HL-60/S4 treated with phorbol 12-myristate 13-acetate at 8.2 ng/mL for 4 days and 3 days (cell line): Measurements from ENCODE around the gene SCML1.

Experiments used
- in situ Hi-C: fragments of 300-500 bp; cut with MboI; formaldehyde crosslinking; loops from 2 replicates; pipeline ENCODE4 v1.15.0; 2022; ENCODE audit warnings: low sequenced_read_pairs

Gene SCML1

GRCh38 chrX:17736856-17737709 lies at the start of gene SCML1:
Gene SCML1 (plus strand): TSS chrX:17737493. CDS start chrX:17744187, 6,694 bp downstream.
- in situ Hi-C loops: no loop called here

GRCh38 chrX:17687648-17688047 lies 49.6 kb upstream of the SCML1 start:
- in situ Hi-C loops: no loop called here

GRCh38 chrX:17689971-17690409 lies 47.3 kb upstream of the SCML1 start:
- in situ Hi-C loops: no loop called here

- in situ Hi-C loops: no loop called here
These were observed 44.5 kb upstream of the SCML1 start for GRCh38 chrX:17692709-17693346.

- in situ Hi-C loops: no loop called here
These were observed 40.1 kb upstream of the SCML1 start for GRCh38 chrX:17697191-17697590.

GRCh38 chrX:17700976-17701375 lies 36.3 kb upstream of the SCML1 start:
- in situ Hi-C loops: no loop called here

GRCh38 chrX:17703201-17703600 lies 34.1 kb upstream of the SCML1 start:
- in situ Hi-C loops: no loop called here

GRCh38 chrX:17705211-17705610 lies 32.1 kb upstream of the SCML1 start:
- in situ Hi-C loops: no loop called here

- in situ Hi-C loops: no loop called here
These were observed 30.6 kb upstream of the SCML1 start for GRCh38 chrX:17706676-17707075.

GRCh38 chrX:17707731-17708130 lies 29.6 kb upstream of the SCML1 start:
- in situ Hi-C loops: no loop called here

GRCh38 chrX:17710871-17711301 lies 26.4 kb upstream of the SCML1 start:
- in situ Hi-C loops: no loop called here

- in situ Hi-C loops: no loop called here
These were observed 24.0 kb upstream of the SCML1 start for GRCh38 chrX:17713288-17713687.

GRCh38 chrX:17718649-17719165 lies 18.6 kb upstream of the SCML1 start:
- in situ Hi-C loops: no loop called here

- in situ Hi-C loops: no loop called here
These were observed 17.6 kb upstream of the SCML1 start for GRCh38 chrX:17719711-17720110.

GRCh38 chrX:17721715-17722114 lies 15.6 kb upstream of the SCML1 start:
- in situ Hi-C loops: no loop called here

GRCh38 chrX:17725181-17725580 lies 12.1 kb upstream of the SCML1 start:
- in situ Hi-C loops: no loop called here

- in situ Hi-C loops: no loop called here
These were observed 5.0 kb upstream of the SCML1 start for GRCh38 chrX:17732138-17732783.

- in situ Hi-C loops: no loop called here
These were observed 1.9 kb upstream of the SCML1 start for GRCh38 chrX:17735406-17735805.

GRCh38 chrX:17736478-17736855 lies 826 bp upstream of the SCML1 start:
- in situ Hi-C loops: no loop called here

GRCh38 chrX:17737710-17737985 lies 355 bp downstream of the SCML1 start:
- in situ Hi-C loops: no loop called here

- in situ Hi-C loops: no loop called here
These were observed 857 bp downstream of the SCML1 start for GRCh38 chrX:17737986-17738713.
